KMS-11 (cell line): ENCODE results near the gene RFTN1.

Experiments
- H2AFZ ChIP-seq: fragments of 200-600 bp; sonication (generic); 2 replicates; pipeline ENCODE4 v1.6.1; 2016; ENCODE audit warnings: antibody characterized with exemption, mixed run types, low read depth
- H3K27ac ChIP-seq: fragments of 200-600 bp; sonication (generic); 2 replicates; pipeline ENCODE4 v1.6.1; 2016; ENCODE audit warnings: mild to moderate bottlenecking, mixed run types
- H3K27me3 ChIP-seq: fragments of 200-600 bp; sonication (generic); 2 replicates; pipeline ENCODE4 v1.6.1; 2017; ENCODE audit warnings: mild to moderate bottlenecking, low read depth, mixed run types, moderate library complexity; ENCODE audit not compliant: insufficient read depth
- H3K36me3 ChIP-seq: fragments of 200-600 bp; sonication (generic); 2 replicates; pipeline ENCODE4 v1.6.1; 2017; ENCODE audit warnings: mild to moderate bottlenecking, mixed run types; ENCODE audit not compliant: insufficient read depth
- H3K4me1 ChIP-seq: fragments of 200-600 bp; sonication (generic); 2 replicates; pipeline ENCODE4 v1.6.1; 2016; ENCODE audit warnings: mild to moderate bottlenecking, low read depth, mixed run types; ENCODE audit not compliant: poor library complexity, severe bottlenecking
- H3K4me2 ChIP-seq: fragments of 200-600 bp; sonication (generic); 2 replicates; pipeline ENCODE4 v1.7.0; 2016; ENCODE audit warnings: mild to moderate bottlenecking, mixed run types
- H3K4me3 ChIP-seq: fragments of 200-600 bp; sonication (generic); IDR thresholded peaks from 2 replicates; pipeline ENCODE4 v1.6.1; 2017; ENCODE audit warnings: low read depth, low read length, mixed read lengths; ENCODE audit not compliant: insufficient read depth
- H3K79me2 ChIP-seq: fragments of 200-600 bp; sonication (generic); 2 replicates; pipeline ENCODE4 v1.6.1; 2016; ENCODE audit warnings: low read depth, mixed run types; ENCODE audit not compliant: insufficient read depth
- H3K9ac ChIP-seq: fragments of 200-600 bp; sonication (generic); 2 replicates; pipeline ENCODE4 v1.6.1; 2016; ENCODE audit warnings: mild to moderate bottlenecking, mixed run types
- H4K20me1 ChIP-seq: fragments of 200-600 bp; sonication (generic); 2 replicates; pipeline ENCODE4 v1.6.1; 2016; ENCODE audit warnings: mild to moderate bottlenecking, mixed run types; ENCODE audit not compliant: insufficient read depth
- CTCF ChIP-seq: fragments of 200-600 bp; sonication (generic); conservative IDR thresholded peaks from 2 replicates; pipeline ENCODE4 v1.6.1; 2017; ENCODE audit warnings: low read depth, mild to moderate bottlenecking, antibody characterized with exemption, low read length, moderate library complexity, mixed read lengths

Gene RFTN1

DNA sequence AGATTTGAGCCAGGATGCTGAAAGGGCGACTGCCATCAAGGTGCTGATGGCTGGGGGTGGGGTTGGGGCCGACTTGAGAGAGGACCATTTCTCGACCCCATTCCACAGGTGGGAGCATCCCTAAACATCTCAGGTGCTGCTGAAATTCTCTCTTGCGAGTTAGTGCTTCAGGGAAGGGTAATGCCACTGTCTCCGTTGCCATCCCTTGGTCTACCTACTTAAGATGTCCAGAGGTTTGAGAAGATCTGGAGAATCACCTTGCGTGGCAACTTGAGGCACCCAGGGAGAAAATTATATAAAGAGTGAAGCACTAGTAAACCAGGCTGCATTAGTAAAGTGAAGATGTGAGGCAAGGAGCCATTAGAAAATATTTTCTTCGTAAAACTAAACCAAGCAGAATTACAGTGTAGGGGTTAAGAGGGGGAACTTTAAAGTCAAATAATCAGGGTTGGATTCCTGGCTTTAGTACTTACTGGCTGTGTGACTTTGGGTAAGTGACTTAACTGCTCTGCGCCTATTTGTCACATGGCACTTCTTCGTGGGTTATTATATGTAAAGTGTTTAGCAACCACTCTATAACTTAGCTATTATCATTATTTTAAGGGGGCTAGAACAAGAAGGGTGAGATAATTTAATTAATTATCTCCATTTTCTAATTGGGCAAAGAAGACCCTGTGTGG lies 662 bp upstream of the RFTN1 start:
- no peak overlapping the region for H3K9ac ChIP-seq
- H3K36me3 ChIP-seq, result no peaks in the 10 kb centered on the region
- no peak overlapping the region for H3K4me3 ChIP-seq
- H3K27me3 ChIP-seq, result no peaks in the 10 kb centered on the region
- H2AFZ ChIP-seq, result no peak overlapping the region
- H3K4me2 ChIP-seq, result no peak overlapping the region
- H3K27ac ChIP-seq, result no peak overlapping the region
- H3K79me2 ChIP-seq, result no peaks in the 10 kb centered on the region
- H3K4me1 ChIP-seq, result no peaks in the 10 kb centered on the region
- H4K20me1 ChIP-seq, result no peaks in the 10 kb centered on the region
- no peak for TF ChIP-seq CTCF

- Histone ChIP-seq H3K27me3 (no peaks in the 10 kb centered on the region), H3K79me2 (no peaks in the 10 kb centered on the region)
Measured at GRCh38 chr3:16512435-16513140, 911 bp downstream of the RFTN1 start.

GRCh38 chr3:16511681-16512434 lies 1.6 kb downstream of the RFTN1 start:
- no peak overlapping the region for H3K4me2 ChIP-seq
- H3K9ac ChIP-seq, result no peak overlapping the region
- no peak overlapping the region for H2AFZ ChIP-seq
- no peak overlapping the region for H3K27ac ChIP-seq
- no peaks in the 10 kb centered on the region for H3K79me2 ChIP-seq
- H3K36me3 ChIP-seq, result no peaks in the 10 kb centered on the region
- H3K27me3 ChIP-seq, result no peaks in the 10 kb centered on the region
- TF ChIP-seq CTCF, result no peak
- H3K4me3 ChIP-seq, result no peak overlapping the region
- H4K20me1 ChIP-seq, result no peaks in the 10 kb centered on the region
- H3K4me1 ChIP-seq, result no peaks in the 10 kb centered on the region

More at GRCh38 chr3:16512435-16513140, 911 bp downstream of the RFTN1 start:
- Histone ChIP-seq H3K4me3 (no peak overlapping the region), H3K9ac (no peak overlapping the region), H3K4me2 (no peak overlapping the region), H3K27ac (no peak overlapping the region), H4K20me1 (no peaks in the 10 kb centered on the region), H3K36me3 (no peaks in the 10 kb centered on the region), H2AFZ (no peak overlapping the region), H3K4me1 (no peaks in the 10 kb centered on the region)
- TF ChIP-seq CTCF, result no peak

- Histone ChIP-seq H4K20me1 (no peaks in the 10 kb centered on the region), H3K27ac (no peak overlapping the region), H3K79me2 (no peaks in the 10 kb centered on the region), H2AFZ (no peak overlapping the region), H3K27me3 (no peaks in the 10 kb centered on the region), H3K4me1 (no peaks in the 10 kb centered on the region), H3K9ac (no peak overlapping the region), H3K4me2 (no peak overlapping the region), H3K4me3 (no peak overlapping the region), H3K36me3 (no peaks in the 10 kb centered on the region)
- TF ChIP-seq CTCF, result no peak
Measured at GRCh38 chr3:16510620-16511319, 2.7 kb downstream of the RFTN1 start.
